NCI-H1930 (cell line): ENCODE data around the gene PTPRK.

Experiments
- DNase-seq, 2 experiments: peaks; one replicate each; lab custom pipeline; 2025; lab: John Stamatoyannopoulos, UW

Gene PTPRK

GRCh38 chr6:128520436-128521281 is at the start of gene PTPRK:
TSS of gene PTPRK (minus strand) at chr6:128520599. CDS start at chr6:128520358, 241 bp downstream.
- DNase-seq, result peak; percentile 75 to 84

GRCh38 chr6:128567029-128567428 is 46.6 kb upstream of the PTPRK start:
- no peak for DNase-seq

DNA sequence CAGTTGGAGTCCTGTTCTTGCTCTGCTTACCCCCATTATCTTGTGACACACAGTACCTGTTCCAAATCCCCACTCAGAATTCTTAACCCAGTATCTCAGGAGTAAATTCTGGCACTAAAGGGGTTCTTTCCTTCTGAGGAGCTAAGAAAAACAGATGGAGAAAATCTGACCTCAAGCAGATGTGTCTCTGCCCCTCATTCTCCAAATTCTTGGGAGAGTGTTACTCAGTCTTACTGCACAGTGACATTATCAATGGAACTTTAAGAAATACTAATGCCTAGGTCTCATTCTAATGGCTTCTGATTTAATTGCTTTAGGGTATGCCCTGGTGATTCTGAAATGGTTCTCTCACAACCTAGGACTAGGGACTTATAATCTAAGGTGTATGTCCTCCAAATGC is 40.6 kb upstream of the PTPRK start:
- DNase-seq, result no peak

- no peak for DNase-seq
Measured at GRCh38 chr6:128558924-128559323, 38.5 kb upstream of the PTPRK start.

DNA sequence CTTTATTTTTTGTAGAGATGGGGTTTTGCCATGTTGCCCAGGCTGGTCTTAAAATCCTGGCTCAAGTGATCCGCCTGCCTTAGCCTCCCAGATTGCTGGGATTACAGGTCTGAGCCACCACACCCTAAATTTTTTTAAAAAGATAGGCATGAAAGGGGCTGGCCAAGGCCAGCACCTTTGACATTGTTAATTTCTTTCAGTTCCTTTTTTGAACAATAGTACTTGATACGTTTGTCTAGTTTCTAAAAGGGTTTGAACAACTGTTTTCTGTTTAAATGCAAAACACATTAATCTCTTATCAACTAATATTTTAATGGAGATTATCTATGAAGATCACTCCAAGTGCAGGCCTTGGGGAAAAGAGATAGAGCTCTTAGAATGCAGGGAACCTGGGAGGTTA is 37.6 kb upstream of the PTPRK start:
- DNase-seq, result no peak

- no peak for DNase-seq
Measured at GRCh38 chr6:128557081-128557480, 36.7 kb upstream of the PTPRK start.

DNA sequence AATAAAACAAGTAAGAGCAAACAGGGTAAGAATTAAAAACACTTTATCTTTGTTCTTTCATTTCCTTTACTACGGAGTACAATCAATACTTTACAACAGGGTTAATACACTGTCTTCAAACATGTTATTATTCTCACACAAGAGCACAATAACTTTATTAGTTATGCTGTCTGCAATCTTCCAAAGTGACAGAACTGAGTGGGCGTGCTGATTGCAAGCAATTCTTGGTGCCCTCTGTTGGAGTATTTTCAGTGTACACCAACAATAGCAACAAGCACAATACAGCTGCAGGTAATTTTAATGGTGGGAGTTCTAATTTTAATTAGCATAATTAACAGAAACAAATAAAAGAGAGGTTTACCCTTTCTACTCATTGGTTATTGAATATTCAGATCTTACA is 33.9 kb upstream of the PTPRK start:
- DNase-seq, result no peak

DNA sequence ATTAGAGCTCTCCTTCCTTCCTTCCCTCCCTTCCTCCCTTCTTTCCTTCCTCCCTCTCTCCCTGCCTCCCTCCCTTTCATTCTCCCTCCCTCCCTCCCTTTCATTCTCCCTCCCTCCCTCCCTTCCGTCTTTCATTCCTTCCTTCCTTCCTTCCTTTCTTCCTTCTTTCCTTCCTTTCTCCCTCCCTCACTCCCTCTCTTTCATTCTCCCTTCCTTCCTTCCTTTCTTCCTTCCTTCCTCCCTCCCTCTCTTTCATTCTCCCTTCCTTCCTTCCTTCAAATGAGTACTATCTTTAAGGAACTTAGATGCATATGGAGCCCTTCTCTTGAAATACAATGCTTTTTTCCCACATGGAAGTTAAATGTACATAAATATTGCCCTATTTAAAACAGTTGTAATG is 20.9 kb upstream of the PTPRK start:
- no peak for DNase-seq

DNA sequence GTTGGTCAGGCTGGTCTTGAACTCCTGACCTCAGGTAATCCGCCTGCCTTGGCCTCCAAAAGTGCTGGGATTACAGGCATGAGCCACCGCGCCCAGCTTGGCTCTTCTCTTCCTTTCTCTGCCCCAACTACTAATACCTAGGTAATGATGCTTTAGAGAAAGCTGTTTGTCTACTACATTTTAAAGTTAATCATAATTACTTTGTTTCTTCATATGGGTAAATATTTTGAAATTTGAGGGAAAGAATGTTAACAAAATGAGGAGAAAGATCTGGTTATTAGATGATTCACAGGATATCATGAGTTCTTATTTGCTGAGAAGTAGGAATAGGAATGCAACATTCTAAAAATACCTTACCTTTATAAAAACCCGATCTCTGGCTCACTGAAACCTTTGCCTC is 18.4 kb upstream of the PTPRK start:
- DNase-seq, result no peak

DNA sequence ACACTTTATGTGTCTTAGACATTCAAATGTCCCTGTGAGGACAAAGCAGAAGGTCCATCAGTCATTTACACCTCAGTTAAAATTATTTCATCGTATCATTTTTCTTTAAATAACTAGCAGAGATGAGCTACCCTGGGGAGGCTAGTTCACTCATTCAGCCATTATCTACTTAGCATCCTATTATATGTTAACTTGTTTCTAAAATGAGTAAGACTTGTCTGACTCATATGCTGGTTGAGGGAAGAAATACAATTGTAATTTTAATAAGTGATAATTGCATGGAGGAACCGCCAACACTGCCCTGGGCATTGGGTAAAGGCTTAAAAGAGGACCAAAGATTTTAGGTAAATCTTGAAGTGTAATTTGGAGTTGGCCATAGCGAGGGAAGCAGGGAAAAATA is 12.4 kb upstream of the PTPRK start:
- DNase-seq, result no peak

DNA sequence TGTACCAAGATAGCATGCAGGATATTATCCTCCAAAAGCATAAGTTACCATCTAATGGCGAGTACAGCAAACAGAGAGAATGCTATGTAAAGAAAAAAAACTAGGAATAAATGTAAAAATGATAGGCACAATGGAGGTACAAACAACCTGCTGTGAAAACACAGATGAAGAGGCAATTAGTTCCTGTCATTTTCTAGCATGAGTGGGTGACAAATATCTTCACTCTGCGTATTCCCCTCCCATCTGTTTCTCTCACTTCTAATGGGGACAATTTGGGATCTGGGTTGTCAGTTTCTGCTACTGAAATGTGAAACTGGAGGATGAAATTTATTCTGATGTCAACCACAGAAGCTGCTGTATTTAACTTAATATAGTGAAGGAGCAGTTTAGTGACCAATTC is 11.7 kb upstream of the PTPRK start:
- DNase-seq, result no peak

GRCh38 chr6:128531696-128532095 is 11.3 kb upstream of the PTPRK start:
- no peak for DNase-seq

- DNase-seq, result no peak
Measured at GRCh38 chr6:128528241-128528640, 7.8 kb upstream of the PTPRK start.

DNA sequence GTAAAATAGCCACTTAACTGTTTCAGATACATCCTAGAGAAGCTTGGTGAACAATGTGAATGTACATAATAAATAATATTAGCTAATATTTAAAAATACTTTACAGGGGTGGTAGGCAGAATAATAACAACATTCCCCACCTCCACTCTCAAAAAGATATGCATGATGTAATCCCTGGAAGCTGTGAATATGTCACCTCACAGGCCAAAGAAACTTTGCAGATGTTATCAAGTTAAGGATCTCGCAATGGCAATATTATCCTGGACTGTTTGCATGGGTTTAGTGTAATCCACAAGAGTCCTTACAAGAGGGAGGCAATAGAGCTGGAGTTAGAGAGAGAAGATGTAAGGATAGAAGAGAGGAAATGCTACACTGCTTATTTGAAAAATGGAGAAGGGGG is 7.0 kb upstream of the PTPRK start:
- no peak for DNase-seq

GRCh38 chr6:128526152-128526914 is 5.9 kb upstream of the PTPRK start:
- DNase-seq, result no peak

- DNase-seq, result no peak
Measured at GRCh38 chr6:128525406-128525805, 5.0 kb upstream of the PTPRK start.

DNA sequence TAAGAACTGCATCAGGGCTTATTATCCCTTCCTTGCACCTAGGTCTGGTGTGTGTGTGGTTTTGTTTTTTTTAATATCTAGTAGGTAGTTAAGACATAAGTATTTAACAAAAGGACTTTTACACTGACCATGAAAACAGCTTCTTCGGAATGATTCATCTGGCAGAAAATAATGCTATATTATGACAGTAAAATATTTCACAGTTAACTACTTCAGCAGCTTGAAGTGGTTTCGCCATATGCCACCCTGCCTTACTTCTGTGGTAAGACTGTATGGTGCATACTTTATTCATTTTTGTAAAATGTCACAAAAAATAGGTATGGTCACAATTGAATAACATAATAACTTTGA is 858 bp upstream of the PTPRK start:
- DNase-seq, result no peak

- DNase-seq, result peak in 1 of 2 experiments; percentile 44
Measured at GRCh38 chr6:128519931-128520435, 416 bp downstream of the PTPRK start.

DNA sequence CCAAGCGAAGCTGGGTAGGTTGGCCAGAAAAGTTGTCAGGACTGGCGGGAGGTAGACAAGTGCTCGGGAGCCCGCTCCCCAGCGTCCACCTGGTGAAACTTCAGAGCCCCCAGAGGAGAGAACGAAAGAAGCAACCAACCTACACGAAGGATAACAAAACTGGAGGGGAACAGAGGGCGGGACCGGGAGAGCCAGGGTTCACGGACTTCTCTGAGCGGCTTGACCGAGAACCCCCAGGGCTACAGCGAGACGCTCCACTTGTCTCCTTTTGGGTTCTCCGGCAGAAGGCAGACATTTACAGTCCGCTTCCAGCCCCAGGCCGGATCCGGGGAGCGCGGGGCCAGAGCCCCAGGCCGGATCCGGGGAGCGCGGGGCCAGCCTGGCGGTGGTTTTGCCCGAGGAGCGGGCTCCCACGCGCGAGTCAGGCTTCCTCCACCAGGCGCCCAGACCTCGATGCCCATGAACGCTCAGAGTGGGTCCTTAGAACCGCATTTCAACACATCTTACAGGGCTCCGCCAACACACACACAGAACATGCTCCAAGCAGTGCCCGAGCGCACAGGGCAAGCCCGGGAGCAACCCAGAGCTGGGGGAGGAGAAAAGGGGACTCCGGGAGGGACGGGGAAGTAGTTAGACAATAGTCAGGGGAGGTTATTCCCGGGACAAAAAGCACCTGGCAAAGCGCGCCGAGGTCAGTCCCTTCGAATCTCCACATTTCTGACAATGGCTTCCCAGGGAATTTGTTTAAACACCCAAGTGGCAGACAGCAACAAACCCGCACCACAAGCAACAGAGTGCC is 1.1 kb downstream of the PTPRK start:
- peak; percentile 7 to 15 for DNase-seq

DNA sequence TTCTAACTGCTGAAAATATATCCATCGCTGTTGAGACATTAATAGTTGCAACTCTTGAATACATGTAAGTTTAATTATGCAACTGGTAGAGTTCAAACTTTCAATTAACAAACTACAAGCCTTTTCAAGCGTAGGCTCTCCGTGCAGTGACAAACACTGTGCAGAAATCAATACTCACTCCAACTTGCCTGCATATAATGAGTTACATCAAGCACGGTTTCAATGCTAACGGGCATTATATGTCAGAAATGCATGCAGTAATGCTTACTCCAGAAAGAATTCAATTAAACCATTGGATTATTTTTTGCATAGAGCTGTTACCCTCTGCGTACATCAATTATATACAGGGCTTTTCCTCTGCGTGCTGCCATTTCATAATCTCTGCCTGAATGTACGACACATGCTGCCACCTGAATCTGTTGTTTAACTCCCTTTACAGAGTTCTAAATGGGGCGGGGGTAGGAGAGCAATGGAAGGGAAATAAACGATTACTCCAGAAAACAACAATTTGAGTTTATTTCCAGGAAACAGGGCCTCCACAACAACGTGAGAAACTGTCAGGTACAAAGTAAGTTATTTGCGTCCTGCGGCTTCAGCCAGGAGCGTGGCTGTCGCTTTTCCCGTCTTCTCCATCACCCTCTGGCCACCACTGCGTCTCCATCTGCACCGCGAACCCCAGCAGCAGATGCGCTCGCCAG is 1.8 kb downstream of the PTPRK start:
- no peak for DNase-seq

DNA sequence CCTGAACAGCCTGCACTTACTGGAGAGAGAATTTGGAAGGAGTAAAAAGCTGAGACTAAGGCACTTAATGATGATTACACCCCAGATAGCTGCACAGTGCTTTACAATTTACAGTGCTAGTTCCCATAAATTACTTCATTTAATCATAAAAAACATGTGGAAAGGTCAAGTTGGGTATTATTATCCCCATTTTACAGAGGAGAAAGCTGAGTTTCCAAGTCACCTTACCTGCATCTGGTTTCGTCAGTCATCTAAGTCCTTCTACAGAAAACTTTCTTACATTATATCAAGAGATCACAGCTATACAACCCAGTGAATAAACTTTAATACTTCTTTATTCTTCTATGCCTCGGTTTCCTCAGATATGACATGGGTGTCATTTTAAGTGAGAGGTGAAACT is 3.3 kb downstream of the PTPRK start:
- no peak for DNase-seq

- no peak for DNase-seq
Measured at GRCh38 chr6:128516514-128516898, 3.9 kb downstream of the PTPRK start.
